DMS114 treated with DMSO at 0.1 percent for 48 hours (cell line): Measurements from ENCODE around the gene SPRED2.

Experiments used
- DNase-seq: peaks from one replicate; lab custom pipeline; 2025; ENCODE audit not compliant: unreplicated experiment; lab: John Stamatoyannopoulos, UW

The SPRED2 gene

GRCh38 chr2:65316072-65316471, 116.3 kb downstream of the SPRED2 start:
- no peak for DNase-seq

- no peak for DNase-seq
Observed at GRCh38 chr2:65314801-65315441, 117.5 kb downstream of the SPRED2 start.

GRCh38 chr2:65313954-65314256, 118.5 kb downstream of the SPRED2 start:
- no peak for DNase-seq

DNA sequence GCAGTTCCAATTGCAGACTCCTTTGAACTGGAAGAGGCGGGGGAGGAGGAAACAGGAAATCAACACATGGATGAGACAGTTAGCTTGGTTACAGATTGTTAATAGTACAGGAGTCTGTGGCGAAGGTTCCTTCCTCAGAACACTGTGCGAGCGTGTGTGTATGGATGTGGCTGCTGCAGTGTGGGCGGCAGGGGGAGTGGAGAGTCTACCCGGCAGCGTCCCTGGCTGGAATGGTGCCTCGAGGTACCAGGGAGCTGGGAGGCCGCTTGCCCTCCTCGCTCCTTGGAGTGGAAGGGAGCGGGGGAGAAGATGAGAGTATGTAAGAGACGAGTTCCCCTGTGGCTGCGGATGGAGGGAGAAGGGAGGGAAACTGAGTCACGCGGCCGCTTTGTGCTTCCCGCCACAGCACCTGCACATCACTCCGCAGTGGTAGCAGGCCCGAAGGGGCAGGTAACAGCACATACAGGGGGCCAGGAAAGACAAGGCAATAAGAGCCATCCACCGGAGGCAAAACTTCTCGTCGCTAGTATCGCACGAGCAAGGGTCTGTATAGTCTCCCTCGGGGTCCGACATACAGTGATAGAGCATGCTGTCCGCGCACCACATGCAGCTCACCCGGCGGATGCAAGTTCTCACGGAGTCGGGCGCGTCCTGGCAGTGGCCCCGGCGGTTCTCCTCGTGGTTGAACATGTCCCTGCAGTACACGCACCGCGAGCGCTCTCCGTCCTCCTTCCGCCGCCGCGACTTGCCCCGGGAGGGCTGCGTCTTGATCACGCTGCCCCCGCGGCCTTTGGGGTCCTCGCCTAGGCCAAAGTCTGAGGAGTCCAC, 119.1 kb downstream of the SPRED2 start:
- no peak for DNase-seq

DNA sequence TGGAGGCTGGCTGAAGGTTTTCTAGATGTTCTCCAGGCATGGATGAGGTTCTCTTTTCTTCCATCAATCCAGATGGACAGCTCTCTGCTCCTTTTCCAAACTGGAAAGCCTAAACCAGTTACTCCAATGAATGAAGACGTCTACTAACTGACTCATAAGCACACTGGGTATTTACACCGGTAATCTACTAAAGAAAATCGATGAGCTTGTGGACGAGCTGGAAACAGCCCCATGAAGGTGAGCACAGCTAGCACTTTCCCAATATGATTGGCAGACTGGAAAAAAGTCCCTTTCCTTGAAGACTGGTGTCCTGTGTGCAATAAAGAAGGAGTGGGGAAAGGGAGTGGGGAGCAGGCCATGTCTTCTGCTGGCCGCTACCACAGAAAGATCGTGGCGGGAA, 120.8 kb downstream of the SPRED2 start:
- DNase-seq, result no peak

GRCh38 chr2:65311049-65311448, 121.3 kb downstream of the SPRED2 start:
- DNase-seq, result no peak

- no peak for DNase-seq
Observed at GRCh38 chr2:65309699-65310098, 122.7 kb downstream of the SPRED2 start.

- no peak for DNase-seq
Observed at GRCh38 chr2:65305934-65306333, 126.5 kb downstream of the SPRED2 start.

- no peak for DNase-seq
Observed at GRCh38 chr2:65300761-65301711, 131.4 kb downstream of the SPRED2 start.

GRCh38 chr2:65300134-65300760, 132.2 kb downstream of the SPRED2 start:
- DNase-seq, result no peak

DNA sequence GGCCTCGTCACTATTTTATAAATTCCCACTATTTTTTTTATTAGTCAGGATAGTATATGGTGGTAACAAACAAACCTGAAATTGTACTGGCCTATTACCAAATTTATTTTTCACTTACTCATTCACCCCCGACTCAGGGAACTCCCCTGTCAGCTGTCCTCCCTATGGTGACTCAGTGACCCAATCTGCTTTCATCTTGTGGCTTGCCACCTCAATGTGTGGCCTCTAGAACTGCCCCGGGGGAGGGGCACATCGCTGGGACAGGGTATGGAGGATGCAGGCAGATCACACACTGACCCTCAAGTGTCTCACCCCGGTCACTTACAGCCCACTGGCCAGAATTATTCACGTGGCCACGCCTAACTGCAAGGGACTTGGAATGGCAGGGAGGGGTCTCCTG, 133.2 kb downstream of the SPRED2 start:
- no peak for DNase-seq

DNA sequence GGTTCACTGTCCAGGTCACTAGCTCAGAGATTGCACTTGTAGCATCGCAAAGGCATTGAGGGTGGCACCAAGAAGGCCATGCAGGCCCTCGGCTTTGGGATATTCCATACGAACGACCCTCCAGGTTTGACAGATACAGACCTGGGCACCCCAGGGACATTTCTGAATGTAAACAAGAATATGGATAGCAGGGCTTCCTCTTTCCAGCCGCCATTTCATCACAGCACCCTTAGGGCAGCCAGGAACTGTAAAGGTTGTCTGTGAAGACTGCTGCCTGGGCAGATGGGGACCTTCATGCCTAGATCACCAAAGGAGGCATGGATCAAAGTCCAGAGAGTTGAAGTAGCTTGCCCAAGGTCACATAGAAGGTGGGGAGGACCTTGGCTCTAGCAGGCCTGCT, 134.3 kb downstream of the SPRED2 start:
- DNase-seq, result no peak

GRCh38 chr2:65297544-65297943, 134.9 kb downstream of the SPRED2 start:
- no peak for DNase-seq

GRCh38 chr2:65296971-65297370, 135.4 kb downstream of the SPRED2 start:
- no peak for DNase-seq

DNA sequence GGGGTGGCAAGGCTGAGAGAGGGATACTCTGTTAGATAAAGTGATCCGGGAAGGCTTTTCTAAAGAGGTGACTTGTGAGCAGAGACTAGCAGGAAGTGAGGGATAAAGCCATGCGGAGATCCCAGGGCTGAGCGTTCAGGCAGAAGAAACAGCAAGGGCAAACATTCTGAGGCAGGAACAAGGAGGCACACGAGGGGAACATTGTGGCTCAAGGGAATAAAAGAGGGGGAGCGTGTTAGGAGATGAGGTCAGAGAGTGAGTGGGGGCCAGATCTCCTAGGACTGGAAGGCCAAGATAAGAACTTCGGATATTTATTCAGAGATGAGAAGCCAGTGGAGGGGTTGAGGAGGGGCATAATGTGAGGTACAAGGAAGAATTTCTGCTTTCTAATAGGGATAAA, 137.7 kb downstream of the SPRED2 start:
- no peak for DNase-seq

GRCh38 chr2:65294136-65294535, 138.3 kb downstream of the SPRED2 start:
- no peak for DNase-seq

GRCh38 chr2:65293376-65293775, 139.0 kb downstream of the SPRED2 start:
- no peak for DNase-seq

GRCh38 chr2:65292461-65293011, 139.9 kb downstream of the SPRED2 start:
- DNase-seq, result no peak

DNA sequence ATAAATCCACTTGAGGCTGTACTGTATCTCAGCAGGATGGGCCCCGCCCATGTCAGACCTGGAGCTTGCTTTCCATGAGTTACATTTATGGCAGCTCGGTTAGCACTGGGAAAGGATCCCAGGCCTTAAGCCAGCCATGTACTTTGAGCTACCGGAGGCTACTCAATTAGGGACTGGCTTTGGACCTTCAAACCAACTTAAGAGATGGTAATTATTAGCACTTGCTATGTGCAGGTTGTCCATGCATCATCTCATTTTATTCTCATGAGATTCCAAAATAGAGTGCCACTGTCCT, 140.3 kb downstream of the SPRED2 start:
- no peak for DNase-seq

DNA sequence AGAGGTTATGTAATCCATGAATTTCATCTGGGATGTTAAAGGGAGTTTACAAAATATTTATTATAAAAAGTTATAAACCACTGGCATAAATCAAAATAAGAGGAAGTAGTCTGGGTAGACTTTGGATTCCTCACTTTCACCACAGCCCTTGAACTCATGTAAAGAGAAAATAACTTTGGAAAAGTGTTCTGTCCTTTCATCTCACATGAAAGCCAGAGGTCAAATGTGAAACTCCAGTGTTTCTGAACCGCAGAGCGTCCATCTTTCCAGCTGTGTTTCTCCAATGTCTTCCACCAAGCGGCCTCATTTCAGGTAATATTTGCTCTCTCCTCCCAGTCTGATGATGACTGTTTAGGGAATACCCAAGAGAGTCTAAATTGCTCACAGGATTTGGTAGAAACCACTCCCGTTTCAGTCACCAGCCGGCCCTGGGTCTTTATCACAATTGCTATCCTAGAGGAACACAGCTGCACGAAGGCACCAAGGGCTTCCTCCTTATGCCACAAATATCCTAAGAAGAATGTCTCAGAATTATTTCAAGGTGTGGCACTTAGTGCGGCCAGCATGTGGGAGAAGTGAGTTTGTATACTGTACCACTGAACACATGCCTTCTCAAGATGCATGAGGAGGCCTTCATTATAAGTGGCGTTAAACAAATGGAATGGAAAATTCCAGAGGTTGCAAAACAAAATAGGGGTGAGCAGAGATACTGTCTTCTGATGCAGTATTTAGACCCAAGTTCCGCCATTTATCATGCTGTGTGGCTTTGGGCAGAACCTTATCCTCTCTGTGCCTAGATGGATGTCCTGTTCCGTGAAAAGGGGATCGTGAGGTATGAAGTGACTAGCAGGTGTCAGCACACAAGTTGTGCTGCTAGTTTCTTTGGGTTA, 140.9 kb downstream of the SPRED2 start:
- DNase-seq, result no peak
